B cell (primary cell): ENCODE results near the gene NRK. TPM values are rescaled to one million over a fixed set of nuclear protein-coding genes. Genes with fewer than 3 reads are reported as not detected.
"Not testable (repeated sequence)": the region's sequence is repeated elsewhere in the genome, so short reads cannot be mapped to it uniquely, and the experiment has no call there.

Source experiments
- ATAC-seq: fragments of 200-7000 bp; cut with Tn5 transposase; one replicate; pipeline ENCODE4 v1.10.0; 2021; ENCODE audit warnings: low read depth, mild to moderate bottlenecking, moderate number of reproducible peaks, moderate library complexity
- CTCF ChIA-PET: fragments of 350-600 bp; sonication (Branson Sonifier 250); formaldehyde crosslinking; loops from one replicate; lab custom pipeline; 2021; ENCODE audit warnings: antibody characterized with exemption, inconsistent platforms; lab: Charles Lee
- POLR2A ChIA-PET: fragments of 350-600 bp; sonication (Branson Sonifier 250); formaldehyde crosslinking; loops from one replicate; lab custom pipeline; 2021; ENCODE audit warnings: antibody characterized with exemption; lab: Charles Lee
- DNase-seq: peaks from one replicate; pipeline ENCODE4 v3.0.0; 2013
- H2AFZ ChIP-seq: 2 replicates; pipeline ENCODE4 v1.6.1; 2012; ENCODE audit warnings: mild to moderate bottlenecking, low read depth, low read length; ENCODE audit not compliant: insufficient read depth, poor library complexity, severe bottlenecking
- H3K27ac ChIP-seq, 2 donors: 1 replicate in 1 of 2; 2 replicates in 1 of 2; pipeline ENCODE4 v1.5.1; 2012 to 2013; ENCODE audit warnings: low read length in 2 of 2, mild to moderate bottlenecking in 2 of 2, moderate library complexity in 1 of 2
- H3K27me3 ChIP-seq, 4 experiments: fragments of 200-600 bp in 1 of 4; sonication (generic) in 1 of 4; replicated peaks in 1 of 4; 1 replicate in 2 of 4; 2 replicates in 2 of 4; pipeline versions ENCODE4 v1.6.1 to v1.7.0; 2013 to 2016; ENCODE audit warnings: low read length in 3 of 4, mild to moderate bottlenecking in 2 of 4, mixed read lengths in 1 of 4, moderate library complexity in 1 of 4; ENCODE audit not compliant: insufficient read depth in 4 of 4, control insufficient read depth in 3 of 4; ENCODE audit errors: control extremely low read depth in 1 of 4
- H3K36me3 ChIP-seq, 2 experiments: replicated peaks in 1 of 2; 1 replicate in 1 of 2; 2 replicates in 1 of 2; pipeline versions ENCODE4 v1.6.1 to v1.7.1; 2013; ENCODE audit warnings: low read length in 1 of 2; ENCODE audit not compliant: insufficient read depth in 2 of 2, control insufficient read depth in 1 of 2; ENCODE audit errors: control extremely low read depth in 1 of 2, extremely low read depth in 1 of 2
- H3K4me1 ChIP-seq, 2 donors: fragments of 200-600 bp in 1 of 2; sonication (generic) in 1 of 2; 1 replicate in 1 of 2; 2 replicates in 1 of 2; pipeline versions ENCODE4 v1.5.1 to v1.6.1; 2013 to 2017; ENCODE audit warnings: low read length in 2 of 2; ENCODE audit not compliant: control insufficient read depth in 2 of 2, insufficient read depth in 2 of 2
- H3K4me2 ChIP-seq: replicated peaks from 2 replicates; pipeline ENCODE3; 2012; ENCODE audit warnings: mild to moderate bottlenecking, low read depth, low read length; ENCODE audit not compliant: poor library complexity, severe bottlenecking
- H3K4me3 ChIP-seq, 5 experiments: fragments of 200-600 bp in 1 of 5; sonication (generic) in 1 of 5; 1 replicate in 3 of 5; 2 replicates in 2 of 5; pipeline versions ENCODE4 v1.5.1 to v1.7.0; 2011 to 2016; ENCODE audit warnings: low read length in 4 of 5, mild to moderate bottlenecking in 4 of 5, low read depth in 2 of 5, control low read depth in 1 of 5, moderate library complexity in 1 of 5; ENCODE audit not compliant: insufficient read depth in 1 of 5; ENCODE audit errors: control extremely low read depth in 1 of 5, extremely low read depth in 1 of 5
- H3K79me2 ChIP-seq: fragments of 200-600 bp; sonication (generic); one replicate; pipeline ENCODE4 v1.6.0; 2016; ENCODE audit warnings: low read length; ENCODE audit not compliant: control insufficient read depth, insufficient read depth
- H3K9ac ChIP-seq: fragments of 200-600 bp; sonication (generic); 2 replicates; pipeline ENCODE4 v1.6.1; 2017; ENCODE audit warnings: mild to moderate bottlenecking, low read length, moderate library complexity
- H3K9me3 ChIP-seq, 3 donors: one replicate each; pipeline versions ENCODE4 v1.6.1 to v1.7.1; 2013; ENCODE audit warnings: low read length in 2 of 3; ENCODE audit not compliant: control insufficient read depth in 2 of 3, insufficient read depth in 1 of 3; ENCODE audit errors: control extremely low read depth in 1 of 3
- H4K20me1 ChIP-seq: 2 replicates; pipeline ENCODE4 v1.6.0; 2012; ENCODE audit warnings: mild to moderate bottlenecking, low read length; ENCODE audit not compliant: insufficient read depth, control insufficient read depth, poor library complexity, severe bottlenecking
- H3K27ac Mint-ChIP-seq: one replicate; pipeline ENCODE4 v1.8.0; 2021; ENCODE audit warnings: mixed read lengths
- H3K27me3 Mint-ChIP-seq: one replicate; pipeline ENCODE4 v1.8.0; 2021; ENCODE audit warnings: mixed read lengths
- H3K4me1 Mint-ChIP-seq: one replicate; pipeline ENCODE4 v1.8.0; 2021; ENCODE audit warnings: mixed read lengths
- H3K4me3 Mint-ChIP-seq: one replicate; pipeline ENCODE4 v1.8.0; 2021; ENCODE audit warnings: mixed read lengths
- H3K9me3 Mint-ChIP-seq: one replicate; pipeline ENCODE4 v1.8.0; 2022; ENCODE audit warnings: mixed read lengths; ENCODE audit not compliant: insufficient read depth
- EZH2 ChIP-seq: IDR thresholded peaks from 2 replicates; pipeline ENCODE4 v1.6.1; 2012; ENCODE audit warnings: borderline replicate concordance, low read depth, mild to moderate bottlenecking, moderate library complexity, low read length; ENCODE audit not compliant: insufficient read depth, poor library complexity, severe bottlenecking
- WGBS: methylation state at CpG from one replicate; pipeline ENCODE4 v1.1.5; 2013; ENCODE audit warnings: missing lambda C conversion rate; ENCODE audit not compliant: insufficient coverage; 5-methylcytosine and 5-hydroxymethylcytosine counted together
- intact Hi-C: fragments of 100-400 bp; cut with micrococcal nuclease; formaldehyde crosslinking; loops from one replicate; pipeline ENCODE4 v1.10.0; 2022
- polyA plus RNA-seq: library from polyadenylated mRNA; depleted of rRNA; stranded (reverse); fragments of >200 nt; gene quantifications from 2 replicates; pipeline ENCODE4 v1.2.3, GENCODE V29; 2012
- total RNA-seq, 2 donors: library from RNA; stranded (reverse); fragments of 120-200 nt in 1 of 2; gene quantifications; 1 replicate in 1 of 2; 2 replicates in 1 of 2; pipeline versions ENCODE4 v1.2.3 to v1.2.4, GENCODE V29; 2013 to 2022
- TF ChIP-seq, protein P1 (sequence below): fragments of 200-600 bp; IDR thresholded peaks from one replicate; pipeline ENCODE4 v1.8.0; 2022; ENCODE audit warnings: antibody characterized with exemption, mild to moderate bottlenecking

NRK gene
- total and polyA plus RNA-seq, 2 donors (not counting 1 experiment from before 2014, with no cell fraction given): not detected

DNA sequence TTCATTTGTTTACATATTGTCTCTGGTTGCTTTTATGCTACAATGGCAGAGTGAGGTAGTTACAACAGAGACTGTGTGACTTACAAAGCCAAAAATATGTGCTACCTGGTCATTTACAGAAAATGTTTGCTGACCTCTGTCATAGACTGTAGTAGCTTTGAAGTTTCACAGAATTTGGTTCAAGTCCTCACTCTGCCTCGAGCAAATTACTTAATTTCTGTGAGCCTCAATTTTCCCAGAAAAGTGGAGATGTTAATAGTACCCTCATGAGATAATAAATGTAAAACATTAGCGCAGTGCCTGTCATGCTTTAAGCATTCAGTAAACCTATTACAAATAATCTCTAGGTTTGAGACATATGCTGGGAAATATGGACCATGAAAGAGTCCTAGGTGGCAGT is 18.4 kb upstream of the NRK start:
- no peak overlapping the region for H3K4me3 Mint-ChIP-seq
- WGBS: no CpG with 5 or more reads among the region's 2 CpGs
- no peak overlapping the region for H3K4me3 ChIP-seq
- H3K27me3 Mint-ChIP-seq: no peaks in the 10 kb centered on the region
- ChIA-PET POLR2A (no interaction called here), CTCF (no interaction called here)
- H3K4me2 ChIP-seq: no peak overlapping the region
- ATAC-seq: no peak
- intact Hi-C loops: no loop called here
- DNase-seq: no peak
- H3K27me3 ChIP-seq: no peaks in the 10 kb centered on the region
- no peaks in the 10 kb centered on the region for H3K9me3 Mint-ChIP-seq
- no peak overlapping the region for H3K27ac ChIP-seq
- no peaks in the 10 kb centered on the region for H4K20me1 ChIP-seq
- no peaks in the 10 kb centered on the region for H3K4me1 Mint-ChIP-seq
- no peak overlapping the region for H3K9ac ChIP-seq
- TF ChIP-seq EZH2: no peak
- TF ChIP-seq, protein P1, sequence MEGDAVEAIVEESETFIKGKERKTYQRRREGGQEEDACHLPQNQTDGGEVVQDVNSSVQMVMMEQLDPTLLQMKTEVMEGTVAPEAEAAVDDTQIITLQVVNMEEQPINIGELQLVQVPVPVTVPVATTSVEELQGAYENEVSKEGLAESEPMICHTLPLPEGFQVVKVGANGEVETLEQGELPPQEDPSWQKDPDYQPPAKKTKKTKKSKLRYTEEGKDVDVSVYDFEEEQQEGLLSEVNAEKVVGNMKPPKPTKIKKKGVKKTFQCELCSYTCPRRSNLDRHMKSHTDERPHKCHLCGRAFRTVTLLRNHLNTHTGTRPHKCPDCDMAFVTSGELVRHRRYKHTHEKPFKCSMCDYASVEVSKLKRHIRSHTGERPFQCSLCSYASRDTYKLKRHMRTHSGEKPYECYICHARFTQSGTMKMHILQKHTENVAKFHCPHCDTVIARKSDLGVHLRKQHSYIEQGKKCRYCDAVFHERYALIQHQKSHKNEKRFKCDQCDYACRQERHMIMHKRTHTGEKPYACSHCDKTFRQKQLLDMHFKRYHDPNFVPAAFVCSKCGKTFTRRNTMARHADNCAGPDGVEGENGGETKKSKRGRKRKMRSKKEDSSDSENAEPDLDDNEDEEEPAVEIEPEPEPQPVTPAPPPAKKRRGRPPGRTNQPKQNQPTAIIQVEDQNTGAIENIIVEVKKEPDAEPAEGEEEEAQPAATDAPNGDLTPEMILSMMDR: no peak
- no peaks in the 10 kb centered on the region for H3K79me2 ChIP-seq
- H3K4me1 ChIP-seq: no peaks in the 10 kb centered on the region
- no peak overlapping the region for H2AFZ ChIP-seq
- H3K27ac Mint-ChIP-seq: no peak overlapping the region
- H3K9me3 ChIP-seq: no peaks in the 10 kb centered on the region
- H3K36me3 ChIP-seq: no peaks in the 10 kb centered on the region

DNA sequence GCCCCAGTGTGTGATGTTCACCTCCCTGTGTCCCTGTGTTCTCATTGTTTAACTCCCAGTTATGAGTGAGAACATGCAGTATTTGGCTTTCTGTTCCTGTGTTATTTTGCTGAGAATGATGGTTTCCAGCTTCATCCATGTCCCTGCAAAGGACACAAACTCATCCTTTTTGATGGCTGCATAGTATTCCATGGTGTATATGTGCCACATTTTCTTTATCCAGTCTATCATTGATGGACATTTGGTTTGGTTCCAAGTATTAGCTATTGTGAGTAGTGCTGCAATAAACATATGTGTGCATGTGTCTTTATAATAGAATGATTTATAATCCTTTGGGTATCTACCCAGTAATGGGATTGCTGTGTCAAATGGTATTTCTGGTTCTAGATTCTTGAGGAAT is 16.7 kb upstream of the NRK start:
- H3K9me3 Mint-ChIP-seq: not testable (repeated sequence)

More for the DNA sequence above, 16.7 kb upstream of the NRK start:
- intact Hi-C loops, H2AFZ ChIP-seq, H3K9me3 ChIP-seq, DNase-seq, H3K4me1 Mint-ChIP-seq, H3K4me3 Mint-ChIP-seq, H3K27ac Mint-ChIP-seq, H3K79me2 ChIP-seq, H4K20me1 ChIP-seq, CTCF ChIA-PET, ATAC-seq, H3K36me3 ChIP-seq, H3K27me3 ChIP-seq, H3K27ac ChIP-seq, H3K4me1 ChIP-seq, H3K4me2 ChIP-seq, H3K27me3 Mint-ChIP-seq, H3K4me3 ChIP-seq, H3K9ac ChIP-seq, POLR2A ChIA-PET: not testable (repeated sequence)
